Measurements from ENCODE around the gene HOXB6.

The HOXB6 gene

DNA sequence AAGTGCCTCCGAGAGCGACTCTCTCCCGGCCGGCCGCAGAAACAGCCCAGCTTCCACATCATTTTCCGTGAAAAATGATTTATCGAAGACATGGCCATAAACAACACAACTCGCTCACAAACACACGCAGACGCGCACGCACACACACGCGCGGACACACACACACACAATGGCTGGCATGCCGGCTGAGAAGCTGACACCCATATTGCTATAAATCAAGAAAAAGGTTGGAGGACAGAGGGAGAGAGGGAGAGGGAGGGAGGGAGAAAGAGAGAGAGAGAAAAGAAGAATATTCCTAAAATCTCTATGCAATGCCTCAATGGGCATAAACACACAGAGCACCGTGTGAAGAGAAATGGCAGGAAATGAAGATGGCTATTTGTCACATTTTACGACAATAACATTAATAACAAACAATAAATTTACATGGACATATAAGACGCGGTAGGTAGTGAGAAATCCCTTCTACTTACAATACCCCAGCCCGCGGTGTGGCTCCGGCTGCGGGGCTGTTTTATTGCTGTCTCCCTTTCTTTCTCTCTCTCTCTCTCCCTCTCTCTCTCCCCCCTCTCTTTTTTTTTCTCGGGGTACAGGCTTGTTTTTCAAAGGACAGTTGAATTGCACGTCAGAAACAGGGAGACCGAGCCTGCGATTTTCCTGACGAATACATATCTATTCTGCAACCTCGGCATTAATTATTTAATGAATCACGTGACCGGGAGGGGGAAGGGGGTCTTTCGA, 36.1 kb downstream of the HOXB6 start:
- DNase-seq (ENCODE audit: low read depth in 3 of 3, low spot score in 1 of 3): no peak

- no peak for DNase-seq (ENCODE audit: low read depth in 3 of 3, low spot score in 1 of 3)
Observed at GRCh38 chr17:48567646-48568354, 37.0 kb downstream of the HOXB6 start.

- DNase-seq (ENCODE audit: low read depth in 3 of 3, low spot score in 1 of 3): no peak
Observed at GRCh38 chr17:48567209-48567608, 37.6 kb downstream of the HOXB6 start.

- DNase-seq (ENCODE audit: low read depth in 3 of 3, low spot score in 1 of 3): no peak
Observed at GRCh38 chr17:48566717-48567116, 38.1 kb downstream of the HOXB6 start.

- no peak for DNase-seq (ENCODE audit: low read depth in 3 of 3, low spot score in 1 of 3)
Observed at GRCh38 chr17:48565925-48566710, 38.7 kb downstream of the HOXB6 start.

DNA sequence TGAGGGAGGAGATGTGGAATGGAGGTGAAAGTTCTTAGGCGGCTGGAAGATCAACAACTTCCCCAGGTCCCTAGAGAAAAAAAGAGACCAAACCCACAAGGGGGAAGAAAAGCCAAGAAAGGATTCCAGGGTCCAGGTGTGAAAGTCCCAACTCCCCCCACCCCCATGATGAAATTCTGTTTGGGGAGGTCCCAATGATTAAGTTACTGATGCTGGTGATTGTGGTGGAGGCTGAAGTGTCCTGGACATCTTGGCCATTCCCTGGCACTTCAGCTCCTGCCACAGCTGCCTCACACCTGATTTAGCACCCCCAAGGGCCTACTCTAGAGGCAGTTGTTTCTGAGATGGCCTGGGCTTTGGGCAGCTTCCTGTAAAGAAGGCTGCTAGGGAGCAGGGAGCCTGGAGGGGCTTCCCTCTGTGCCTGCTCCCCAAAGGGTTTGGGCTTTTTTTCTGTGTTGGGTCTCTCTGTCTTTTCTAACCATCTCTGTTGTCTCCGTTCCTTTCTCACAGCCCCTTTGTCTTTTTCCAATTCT, 39.7 kb downstream of the HOXB6 start:
- DNase-seq (ENCODE audit: low read depth in 3 of 3, low spot score in 1 of 3): no peak

DNA sequence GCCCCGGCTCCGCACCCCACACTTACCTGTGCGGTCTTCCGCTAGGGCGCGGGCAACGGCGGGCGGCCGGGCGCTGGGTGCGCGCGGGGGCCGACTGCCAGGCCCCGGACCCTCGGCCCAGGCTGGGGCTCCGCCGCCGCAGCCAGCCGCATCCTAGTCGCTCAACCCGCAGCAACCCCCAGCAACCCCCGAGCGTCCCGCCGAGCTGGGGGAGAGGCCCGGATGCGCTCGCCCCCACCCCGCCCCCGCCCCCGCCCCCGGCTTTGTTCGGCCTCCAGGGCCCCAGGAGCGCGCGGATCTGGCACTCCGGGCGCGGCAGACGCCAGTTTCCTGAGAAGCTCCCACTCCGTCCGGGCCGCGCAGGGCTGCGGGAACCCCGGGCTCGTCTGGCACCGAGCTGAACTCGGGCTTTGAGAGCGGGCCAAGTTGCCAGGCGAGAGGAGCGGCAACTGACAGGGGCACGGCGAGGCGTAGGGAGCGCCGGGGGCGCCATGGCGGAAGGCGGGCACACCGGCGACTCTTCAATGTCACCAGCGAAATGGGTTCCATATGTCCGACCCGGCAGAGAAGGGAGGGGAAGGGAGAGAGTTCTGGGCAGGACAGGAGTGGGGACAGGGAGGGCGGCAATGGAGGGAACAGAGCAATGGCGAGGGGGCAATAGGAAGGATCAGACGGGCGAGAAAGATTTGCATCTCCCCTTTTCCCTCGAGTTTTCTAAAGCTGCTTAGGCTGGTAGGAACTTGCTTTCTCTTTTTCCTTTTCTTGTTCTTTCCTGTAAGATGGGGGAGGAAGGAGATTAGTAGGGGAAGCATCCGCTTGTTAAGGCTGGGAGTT, 40.4 kb downstream of the HOXB6 start:
- no peak for DNase-seq (ENCODE audit: low read depth in 3 of 3, low spot score in 1 of 3)

GRCh38 chr17:48563867-48564187, 41.0 kb downstream of the HOXB6 start:
- DNase-seq (ENCODE audit: low read depth in 3 of 3, low spot score in 1 of 3): no peak

DNA sequence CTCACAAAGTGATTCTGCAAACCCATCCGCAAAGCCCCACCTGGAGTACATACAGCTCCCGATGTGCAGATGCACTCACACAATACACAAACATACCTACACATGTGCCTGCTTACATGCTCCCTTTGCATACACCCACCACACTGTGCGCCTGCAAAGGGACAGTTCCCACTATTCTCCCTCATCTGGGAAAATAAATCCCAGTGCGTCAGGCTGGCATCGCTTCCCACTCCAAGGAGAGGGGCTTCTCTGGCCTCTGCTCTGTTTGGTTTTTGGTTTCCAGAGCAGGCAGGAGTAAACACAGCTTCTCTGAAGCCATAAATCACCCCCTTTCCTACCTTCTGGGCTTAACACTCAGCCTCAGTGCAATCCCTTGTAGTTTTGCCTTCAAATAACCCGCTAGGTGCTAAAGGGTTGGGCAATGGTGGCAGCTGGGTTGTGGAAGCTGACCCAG, 41.4 kb downstream of the HOXB6 start:
- no peak for DNase-seq (ENCODE audit: low read depth in 3 of 3, low spot score in 1 of 3)

GRCh38 chr17:48562934-48563333, 41.9 kb downstream of the HOXB6 start:
- DNase-seq (ENCODE audit: low read depth in 3 of 3, low spot score in 1 of 3): no peak

DNA sequence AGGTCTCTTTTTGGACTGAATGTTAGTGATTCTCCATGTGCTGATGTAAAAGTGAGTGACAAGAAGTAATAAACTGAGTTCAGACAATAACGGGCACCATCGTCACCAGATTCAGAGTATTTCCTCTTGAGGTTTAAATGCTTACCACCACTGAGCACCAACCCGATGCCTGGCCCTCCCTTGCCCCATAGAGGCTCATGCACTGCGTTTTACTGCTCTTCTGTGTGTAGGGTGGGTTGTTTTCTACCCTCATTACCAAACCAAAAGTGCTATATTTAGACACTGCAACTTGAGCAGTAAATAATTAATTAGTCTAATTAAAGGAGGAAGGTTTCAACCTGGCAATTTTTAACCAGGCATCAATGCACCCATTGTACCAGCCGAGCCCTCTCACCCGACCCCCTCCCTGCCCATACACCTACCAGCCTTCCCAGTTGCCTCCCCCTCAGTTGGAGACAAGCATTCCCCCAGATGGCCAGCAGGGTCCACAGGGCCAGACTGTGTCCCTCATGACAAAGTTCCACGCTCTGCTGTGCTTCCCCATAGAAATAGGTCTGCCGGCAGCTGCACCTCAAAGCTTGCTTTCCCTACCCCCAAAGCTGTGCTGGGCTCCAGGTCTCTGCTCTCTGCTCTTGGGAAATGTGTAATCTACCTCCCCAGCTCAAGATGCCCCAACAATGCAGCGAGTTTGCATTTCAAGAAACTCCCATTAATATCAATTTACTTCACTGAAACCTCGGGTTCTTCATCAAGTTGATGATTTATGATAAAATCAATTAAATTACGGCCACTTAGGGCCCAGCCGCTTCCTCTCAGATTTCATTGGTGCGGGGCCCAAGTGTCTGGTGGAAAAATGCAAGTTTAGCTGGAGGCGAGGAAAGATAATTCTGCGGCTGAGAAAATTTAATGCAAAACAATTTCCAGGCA, 42.6 kb downstream of the HOXB6 start:
- no peak for DNase-seq (ENCODE audit: low read depth in 3 of 3, low spot score in 1 of 3)

GRCh38 chr17:48559840-48560817, 44.7 kb downstream of the HOXB6 start:
- no peak for DNase-seq (ENCODE audit: low read depth in 3 of 3, low spot score in 1 of 3)

GRCh38 chr17:48559122-48559839, 45.5 kb downstream of the HOXB6 start:
- no peak for DNase-seq (ENCODE audit: low read depth in 3 of 3, low spot score in 1 of 3)

GRCh38 chr17:48558831-48559121, 46.0 kb downstream of the HOXB6 start:
- no peak for DNase-seq (ENCODE audit: low read depth in 3 of 3, low spot score in 1 of 3)

- DNase-seq (ENCODE audit: low read depth in 3 of 3, low spot score in 1 of 3): no peak
Observed at GRCh38 chr17:48558057-48558830, 46.5 kb downstream of the HOXB6 start.

DNA sequence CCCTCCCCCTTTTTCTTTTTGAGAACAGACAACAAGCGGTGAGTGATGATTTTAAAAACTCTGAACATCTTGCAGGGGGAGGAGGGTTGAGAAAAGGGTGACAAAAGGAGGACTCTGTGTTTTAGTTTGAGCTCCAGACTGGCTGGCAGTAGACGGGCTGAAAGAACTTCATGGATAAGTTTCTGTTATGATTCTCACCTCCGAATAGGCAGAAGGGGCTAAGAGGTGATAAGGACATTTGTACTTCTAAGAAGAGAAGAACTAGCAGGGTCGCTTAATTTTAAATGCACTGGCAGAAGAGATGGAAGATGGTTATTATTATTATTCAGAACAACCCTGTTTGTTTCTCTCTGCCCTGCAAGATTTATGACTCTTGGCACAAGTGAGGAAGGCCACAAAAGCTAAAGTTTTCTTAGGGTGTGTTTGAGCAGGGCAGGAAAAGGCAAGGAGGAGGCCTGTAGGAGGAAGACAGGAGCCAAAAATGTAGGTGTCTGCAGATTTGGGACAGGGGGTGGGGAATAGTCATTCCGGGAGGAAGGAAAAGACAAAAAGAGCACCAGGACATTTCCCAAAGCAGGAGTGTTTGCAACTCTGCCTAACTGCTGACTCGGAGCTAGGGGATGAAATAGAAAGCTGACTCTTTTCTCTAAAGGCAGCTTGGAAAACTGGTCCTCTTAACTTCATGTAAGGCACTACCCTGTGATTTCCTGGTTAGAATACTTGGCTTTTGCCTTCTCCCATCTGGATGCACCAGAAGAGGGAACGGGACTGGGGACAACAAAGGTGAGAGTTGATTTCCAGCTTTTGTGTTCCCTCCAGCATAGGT, 48.0 kb downstream of the HOXB6 start:
- DNase-seq (ENCODE audit: low read depth in 3 of 3, low spot score in 1 of 3): no peak

- no peak for DNase-seq (ENCODE audit: low read depth in 3 of 3, low spot score in 1 of 3)
Observed at GRCh38 chr17:48556229-48556575, 48.6 kb downstream of the HOXB6 start.

Data from stimulated activated CD4-positive, alpha-beta T cell treated with anti-CD3 and anti-CD28 coated beads, TNF-alpha, amount 100 ng/mL, for 1 hour (primary cell).